RWPE2 (cell line): ENCODE data around the gene UBE2O.
A peak's percentile ranks its signal among the peaks of the same experiment; 100 is the strongest.

Experiments used
- ATAC-seq: fragments of 200-7000 bp; cut with Tn5 transposase; 3 replicates; pipeline ENCODE4 v1.9.1; 2021; ENCODE audit warnings: low read depth
- DNase-seq: peaks from one replicate; pipeline ENCODE4 v3.0.0-alpha.2; 2020; ENCODE audit warnings: low spot score
- H3K27ac ChIP-seq: fragments of 450-650 bp; 2 replicates; pipeline ENCODE4 v1.5.1; 2017; ENCODE audit warnings: mild to moderate bottlenecking; ENCODE audit not compliant: poor library complexity, severe bottlenecking
- H3K27me3 ChIP-seq: fragments of 250-450 bp; sonication (Bioruptor Pico); 2 replicates; pipeline ENCODE4 v1.5.1; 2021; ENCODE audit warnings: mild to moderate bottlenecking, moderate library complexity; ENCODE audit not compliant: insufficient read depth, poor library complexity, severe bottlenecking
- H3K36me3 ChIP-seq: fragments of 250-450 bp; sonication (Bioruptor Pico); 2 replicates; pipeline ENCODE4 v1.5.1; 2020; ENCODE audit warnings: low read depth, mild to moderate bottlenecking, moderate library complexity
- H3K4me1 ChIP-seq: fragments of 250-450 bp; sonication (Bioruptor Pico); 2 replicates; pipeline ENCODE4 v1.5.1; 2021; ENCODE audit warnings: mild to moderate bottlenecking, moderate library complexity; ENCODE audit not compliant: insufficient read depth, poor library complexity, severe bottlenecking
- H3K4me3 ChIP-seq: fragments of 250-450 bp; sonication (Bioruptor Pico); 2 replicates; pipeline ENCODE4 v1.5.1; 2021; ENCODE audit warnings: mild to moderate bottlenecking, moderate library complexity; ENCODE audit not compliant: severe bottlenecking
- H3K9me3 ChIP-seq: fragments of 250-450 bp; sonication (Bioruptor Pico); 2 replicates; pipeline ENCODE4 v1.5.1; 2021; ENCODE audit warnings: mild to moderate bottlenecking, moderate library complexity; ENCODE audit not compliant: severe bottlenecking
- CTCF ChIP-seq: fragments of 450-650 bp; IDR thresholded peaks from one replicate; pipeline ENCODE4 v1.5.1; 2017; ENCODE audit warnings: mild to moderate bottlenecking, moderate library complexity; ENCODE audit not compliant: poor library complexity, severe bottlenecking

The UBE2O gene

DNA sequence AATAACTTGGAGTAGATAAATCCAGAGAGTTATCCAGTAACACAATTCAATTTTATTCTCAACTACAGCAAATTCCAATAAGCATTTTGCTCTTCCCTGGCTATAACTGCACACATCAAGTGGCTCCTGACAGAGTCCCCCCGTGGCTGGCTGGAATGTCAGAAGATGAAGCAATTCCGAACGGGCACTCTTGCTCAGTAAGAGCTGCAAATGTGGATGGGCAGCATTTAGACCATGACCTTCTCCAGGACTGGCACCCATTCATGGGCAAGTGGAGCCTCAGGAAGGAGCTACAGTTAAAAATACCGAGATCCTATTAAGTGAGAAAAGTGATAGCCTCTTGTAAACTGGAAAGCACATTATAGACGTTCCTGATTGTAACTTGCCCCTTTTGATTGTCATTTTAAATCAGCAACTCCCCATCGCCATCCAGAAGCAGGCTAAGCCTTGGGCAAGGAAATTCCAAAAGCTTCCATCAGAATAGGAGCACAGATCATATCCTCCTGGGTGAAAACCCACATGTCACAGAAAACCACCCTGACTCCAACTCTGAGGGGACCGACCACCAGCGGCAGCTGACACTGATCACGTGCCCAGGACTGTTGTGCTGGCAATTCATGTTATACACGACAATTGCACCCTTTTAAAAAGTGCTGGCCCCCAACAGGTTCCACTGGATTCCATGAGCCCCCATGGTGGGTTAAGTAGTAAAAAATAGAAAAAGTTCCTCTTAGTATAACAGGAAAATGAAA lies 7.1 kb downstream of the UBE2O start:
- no peak for ATAC-seq
- Histone ChIP-seq H3K4me3 (no peak overlapping the region), H3K27ac (peak overlapping the region; percentile 81), H3K4me1 (peaks cover 47% of the 10 kb centered on the region), H3K27me3 (no peaks in the 10 kb centered on the region), H3K9me3 (no peaks in the 10 kb centered on the region), H3K36me3 (no peaks in the 10 kb centered on the region)
- no peak for DNase-seq
- TF ChIP-seq CTCF = no peak

DNA sequence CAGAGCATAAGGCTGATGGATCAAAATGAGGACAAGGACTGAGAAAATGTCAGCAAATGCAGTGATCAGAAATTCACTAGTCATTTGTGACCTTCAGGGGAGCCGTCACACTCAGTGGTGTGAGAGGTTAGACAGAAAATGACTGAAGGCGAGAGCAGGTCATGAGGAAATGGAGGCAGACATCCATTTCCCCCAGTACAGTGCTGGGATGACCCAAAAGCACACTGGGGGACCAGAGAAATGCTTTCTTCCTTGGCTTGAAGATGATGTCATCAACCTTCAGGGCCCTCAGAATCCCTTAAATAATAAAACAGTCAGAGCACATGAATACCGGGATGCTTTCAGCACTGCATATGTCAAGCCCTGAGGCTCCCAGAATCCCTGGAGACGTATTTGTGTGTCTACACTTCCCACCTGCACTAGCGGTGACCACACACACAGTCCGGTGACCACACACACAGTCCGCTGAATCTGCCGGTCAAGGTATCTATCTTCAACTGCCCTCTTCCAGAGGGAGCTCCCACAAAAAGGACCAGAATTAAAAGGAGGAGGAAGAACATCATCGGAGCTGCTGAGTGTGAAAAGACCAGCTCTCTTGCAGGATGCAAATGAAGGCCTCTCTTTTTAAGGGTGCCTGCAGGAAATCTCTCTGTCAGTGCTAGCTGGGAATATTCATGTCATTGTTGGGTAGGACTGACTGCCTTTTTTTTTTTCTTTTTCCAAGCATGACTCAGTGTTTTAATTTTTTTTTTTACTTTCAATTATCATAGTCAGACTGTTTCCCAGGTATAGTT lies 8.2 kb downstream of the UBE2O start:
- H3K27ac ChIP-seq = peak overlapping the region; percentile 81
- H3K9me3 ChIP-seq = no peaks in the 10 kb centered on the region
- ATAC-seq (no peak), DNase-seq (no peak)
- H3K27me3 ChIP-seq = no peaks in the 10 kb centered on the region
- TF ChIP-seq CTCF = no peak
- no peak overlapping the region for H3K4me3 ChIP-seq
- H3K4me1 ChIP-seq = peaks cover 47% of the 10 kb centered on the region
- H3K36me3 ChIP-seq = no peaks in the 10 kb centered on the region

GRCh38 chr17:76442341-76443338 lies 10.3 kb downstream of the UBE2O start:
- H3K27ac ChIP-seq = no peak overlapping the region
- no peaks in the 10 kb centered on the region for H3K27me3 ChIP-seq
- no peak overlapping the region for H3K4me3 ChIP-seq
- no peak for TF ChIP-seq CTCF
- no peaks in the 10 kb centered on the region for H3K9me3 ChIP-seq
- H3K36me3 ChIP-seq = peaks cover 2% of the 10 kb centered on the region; the same call in 1 of the 2 replicates
- DNase-seq (no peak), ATAC-seq (no peak)
- H3K4me1 ChIP-seq = peaks cover 39% of the 10 kb centered on the region

- H3K4me1 ChIP-seq = peaks cover 33% of the 10 kb centered on the region
Measured at GRCh38 chr17:76441686-76442340, 11.1 kb downstream of the UBE2O start.

More at GRCh38 chr17:76441686-76442340, 11.1 kb downstream of the UBE2O start:
- Histone ChIP-seq H3K36me3 (peaks cover 4% of the 10 kb centered on the region; the same call in 1 of the 2 replicates), H3K27ac (no peak overlapping the region), H3K4me3 (no peak overlapping the region), H3K27me3 (no peaks in the 10 kb centered on the region), H3K9me3 (no peaks in the 10 kb centered on the region)
- no peak for TF ChIP-seq CTCF
- ATAC-seq (no peak), DNase-seq (no peak)
